HepG2 (cell line): ENCODE results near the gene PRSS27. TPM values are rescaled to one million over a fixed set of nuclear protein-coding genes. Genes with fewer than 3 reads are reported as not detected.

Source experiments
- ATAC-seq: fragments of 200-7000 bp; cut with Tn5 transposase; 3 replicates; pipeline ENCODE4 v1.9.1; 2020; ENCODE audit warnings: mild to moderate bottlenecking, moderate library complexity
- BruUV-seq: library from RNA; stranded (reverse); fragments of 400-500 nt; replicated peaks from 2 replicates; lab custom pipeline; 2021; lab: Mats Ljungman, UMichigan
- CTCF ChIA-PET: fragments of 300-600 bp; formaldehyde crosslinking; extraction: SDS; loops from one replicate; lab custom pipeline; 2021; ENCODE audit warnings: low total read pairs, inconsistent platforms, low intra/inter-chr PET ratio; lab: Yijun Ruan, JAX
- POLR2A ChIA-PET: fragments of 350-600 bp; sonication (Branson Sonifier 250); formaldehyde crosslinking; loops from one replicate; lab custom pipeline; 2020; ENCODE audit warnings: antibody characterized with exemption, inconsistent platforms; lab: Yijun Ruan, JAX
- DNase-seq: peaks from one replicate; pipeline ENCODE4 v3.0.0-alpha.2; 2015; ENCODE audit warnings: low spot score
- FAIRE-seq: peaks from 3 replicates; lab custom pipeline; 2011; peaks lifted over from hg19 to GRCh38; lab: Jason Lieb, UNC
- H2AFZ ChIP-seq: one replicate; pipeline ENCODE4 v1.6.1; 2011; ENCODE audit warnings: low read length, inconsistent platforms
- H3K27ac ChIP-seq: fragments of 300-600 bp; 3 replicates; pipeline ENCODE4 v1.8.0; 2011; ENCODE audit warnings: mixed run types, mild to moderate bottlenecking, mixed read lengths, low read length, inconsistent platforms; ENCODE audit not compliant: insufficient read depth; ENCODE audit errors: extremely low read length
- H3K27me3 ChIP-seq, 2 experiments: fragments of 200-600 bp in 1 of 2; 2 replicates in 1 of 2; 3 replicates in 1 of 2; pipeline versions ENCODE4 v1.6.0 to v1.8.0; 2011; ENCODE audit warnings: low read length in 2 of 2, mild to moderate bottlenecking in 2 of 2, moderate library complexity in 2 of 2, inconsistent platforms in 1 of 2; ENCODE audit not compliant: insufficient read depth in 2 of 2, control insufficient read depth in 1 of 2
- H3K36me3 ChIP-seq, 2 experiments: fragments of 200-600 bp in 1 of 2; replicated peaks in 1 of 2; 2 replicates in 1 of 2; 3 replicates in 1 of 2; pipeline versions ENCODE4 v1.5.1 to v1.8.0; 2011; ENCODE audit warnings: low read length in 2 of 2, inconsistent platforms in 1 of 2; ENCODE audit not compliant: insufficient read depth in 2 of 2, control insufficient read depth in 1 of 2
- H3K4me1 ChIP-seq: 2 replicates; pipeline ENCODE4 v1.5.1; 2012; ENCODE audit warnings: low read length, inconsistent platforms; ENCODE audit not compliant: insufficient read depth
- H3K4me2 ChIP-seq: 2 replicates; pipeline ENCODE4 v1.6.0; 2011; ENCODE audit warnings: low read depth, low read length, inconsistent platforms
- H3K4me3 ChIP-seq, 3 experiments: fragments of 200-600 bp in 1 of 3; sonication (generic), shearing (Covaris generic) in 1 of 3; replicated peaks in 1 of 3; 2 replicates each; pipeline ENCODE4 v1.5.1; 2011 to 2016; ENCODE audit warnings: low read length in 3 of 3, inconsistent platforms in 2 of 3, low read depth in 2 of 3, mild to moderate bottlenecking in 2 of 3, control low read depth in 1 of 3, mixed read lengths in 1 of 3; ENCODE audit not compliant: insufficient read depth in 1 of 3
- H3K79me2 ChIP-seq: one replicate; pipeline ENCODE4 v1.6.1; 2011; ENCODE audit warnings: low read length, inconsistent platforms; ENCODE audit not compliant: insufficient read depth
- H3K9ac ChIP-seq: 2 replicates; pipeline ENCODE4 v1.6.0; 2011; ENCODE audit warnings: mild to moderate bottlenecking, low read depth, low read length, inconsistent platforms; ENCODE audit not compliant: insufficient read depth
- H3K9me3 ChIP-seq: 2 replicates; pipeline ENCODE4 v1.5.1; 2012; ENCODE audit warnings: mild to moderate bottlenecking, low read length
- H4K20me1 ChIP-seq: 2 replicates; pipeline ENCODE4 v1.6.0; 2011; ENCODE audit warnings: inconsistent platforms, mild to moderate bottlenecking, low read length, moderate library complexity; ENCODE audit not compliant: insufficient read depth
- MBNL3 ChIP-seq: fragments of 250-450 bp; sonication (Bioruptor Pico); conservative IDR thresholded peaks from 2 replicates; pipeline ENCODE4 v1.8.0; 2022; ENCODE audit warnings: mild to moderate bottlenecking, inconsistent platforms
- SKIL ChIP-seq: sonication (generic); formaldehyde crosslinking; IDR thresholded peaks from 2 replicates; pipeline ENCODE4 v1.8.0; 2022; ENCODE audit warnings: missing genetic modification reagents, mild to moderate bottlenecking, moderate library complexity, borderline replicate concordance
- TRIM24 ChIP-seq: sonication (generic); formaldehyde crosslinking; IDR thresholded peaks from 2 replicates; pipeline ENCODE4 v1.8.0; 2022; ENCODE audit warnings: mild to moderate bottlenecking, missing genetic modification reagents
- ZNF350 ChIP-seq: sonication (generic); formaldehyde crosslinking; IDR thresholded peaks from 2 replicates; pipeline ENCODE4 v1.4.0; 2020; ENCODE audit warnings: mild to moderate bottlenecking, low read depth, missing genetic modification reagents, borderline replicate concordance
- ZNF614 ChIP-seq: IDR thresholded peaks from 2 replicates; pipeline ENCODE4 v1.6.1; 2018; ENCODE audit warnings: missing biosample characterization, missing genetic modification reagents, inconsistent platforms, borderline replicate concordance
- WGBS: methylation state at CpG from one replicate; pipeline ENCODE4 v1.1.6; 2017; ENCODE audit warnings: low lambda C conversion rate; 5-methylcytosine and 5-hydroxymethylcytosine counted together
- in situ Hi-C: cut with HindIII; loops from 2 replicates; pipeline ENCODE4 v1.10.0; 2017; ENCODE audit warnings: low pct_unique_long_range_greater_than_20kb; ENCODE audit not compliant: extremely low pct_ligation_motif_present
- intact Hi-C: fragments of 100-400 bp; cut with micrococcal nuclease; formaldehyde crosslinking; loops from one replicate; pipeline ENCODE4 v1.10.0; 2022; ENCODE audit not compliant: unreplicated experiment
- polyA plus RNA-seq, 8 experiments: library from polyadenylated mRNA; depleted of rRNA in 3 of 8; stranded (reverse) in 7 of 8; unstranded in 1 of 8; fragments of >200 nt; fragmentation: Illumina TruSeq in 4 of 8; extraction: Trizol in 4 of 8; gene quantifications; 2 replicates each; pipeline versions ENCODE4 v1.2.1 to v1.2.3, GENCODE V29; 2011 to 2016; ENCODE audit warnings: low read depth in 4 of 8, missing spikeins in 1 of 8, mixed read lengths in 1 of 8; ENCODE audit not compliant: insufficient read depth in 1 of 8
- total RNA-seq, 5 experiments: library from RNA; depleted of rRNA; stranded (reverse); fragments of >200 nt; fragmentation: Illumina TruSeq; extraction: Trizol; gene quantifications; 2 replicates each; pipeline ENCODE4 v1.2.3, GENCODE V29; 2016; ENCODE audit warnings: low read depth in 1 of 5

PRSS27 gene
- total and polyA plus RNA-seq, 2 of the 13 experiments (the other 11 are each of a cell fraction or from before 2014, with no cell fraction given): 0.20 to 0.73 TPM

DNA sequence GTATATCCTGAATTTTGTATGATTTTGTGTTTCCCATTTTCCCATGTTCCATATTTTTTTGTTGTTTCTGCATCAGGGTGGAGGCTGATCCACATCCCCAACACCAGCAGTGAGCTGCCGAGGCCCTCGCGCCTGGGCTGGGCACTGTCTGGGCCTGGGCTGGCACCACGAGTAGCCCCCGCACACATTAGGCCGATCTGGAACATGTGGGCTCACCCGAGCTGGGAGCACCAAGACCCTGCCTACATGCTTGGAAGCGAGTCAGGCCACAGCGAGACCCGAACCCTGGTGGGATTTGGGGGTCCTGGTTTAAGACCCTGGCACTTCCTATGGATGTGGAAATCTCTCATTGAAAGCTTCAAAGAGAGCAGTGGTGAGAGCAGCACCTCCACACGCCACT is 29.2 kb downstream of the PRSS27 start:
- Histone ChIP-seq H3K4me2 (no peak overlapping the region), H3K9ac (no peak overlapping the region), H2AFZ (no peak overlapping the region), H3K9me3 (no peaks in the 10 kb centered on the region), H3K27ac (no peak overlapping the region), H3K4me1 (no peaks in the 10 kb centered on the region), H3K4me3 (no peak overlapping the region), H3K79me2 (peaks cover 14% of the 10 kb centered on the region), H3K36me3 (peaks cover 4 to 15% of the 10 kb centered on the region in 2 experiments; a peak in 1 of 5 replicates), H4K20me1 (peaks cover 6% of the 10 kb centered on the region; the same call in 1 of the 2 replicates), H3K27me3 (no peaks in the 10 kb centered on the region)
- no peak for ATAC-seq
- 91% methylated on average over 8 of the region's 11 CpGs for WGBS
- BruUV-seq: no TSS peak
- intact Hi-C loops: no loop called here
- DNase-seq: no peak
- FAIRE-seq: no peak
- CTCF ChIA-PET: no interaction called here
- POLR2A ChIA-PET: no interaction called here
- in situ Hi-C loops: no loop called here
- no peak for TF ChIP-seq ZNF614 (CRISPR knock-in tag)
- TF ChIP-seq SKIL (CRISPR knock-in tag): no peak
- no peak for TF ChIP-seq ZNF350 (CRISPR knock-in tag)
- no peak for TF ChIP-seq MBNL3 (CRISPR knock-in tag)
- no peak for TF ChIP-seq TRIM24 (CRISPR knock-in tag)
